HEK293T (cell line): ENCODE results near the gene S100A6.

Experiments
- LEF1 ChIP-seq: fragments of 450-650 bp; IDR thresholded peaks from 2 replicates; pipeline ENCODE4 v1.6.1; 2017; ENCODE audit warnings: mild to moderate bottlenecking, borderline replicate concordance
- SP1 ChIP-seq: fragments of 450-650 bp; IDR thresholded peaks from 2 replicates; pipeline ENCODE4 v1.6.1; 2017
- SUZ12 ChIP-seq: fragments of 450-650 bp; IDR thresholded peaks from 2 replicates; pipeline ENCODE4 v1.6.1; 2016; ENCODE audit warnings: mild to moderate bottlenecking
- TARDBP ChIP-seq: fragments of 450-650 bp; IDR thresholded peaks from 2 replicates; pipeline ENCODE4 v1.6.1; 2016

GRCh38 chr1:153560771-153561465 is 25.1 kb upstream of the S100A6 start:
- TF ChIP-seq SP1: no peak
- no peak for TF ChIP-seq SUZ12
- no peak for TF ChIP-seq TARDBP
- TF ChIP-seq LEF1: no peak
